ENCODE results near the gene CYB561D2.

DNA sequence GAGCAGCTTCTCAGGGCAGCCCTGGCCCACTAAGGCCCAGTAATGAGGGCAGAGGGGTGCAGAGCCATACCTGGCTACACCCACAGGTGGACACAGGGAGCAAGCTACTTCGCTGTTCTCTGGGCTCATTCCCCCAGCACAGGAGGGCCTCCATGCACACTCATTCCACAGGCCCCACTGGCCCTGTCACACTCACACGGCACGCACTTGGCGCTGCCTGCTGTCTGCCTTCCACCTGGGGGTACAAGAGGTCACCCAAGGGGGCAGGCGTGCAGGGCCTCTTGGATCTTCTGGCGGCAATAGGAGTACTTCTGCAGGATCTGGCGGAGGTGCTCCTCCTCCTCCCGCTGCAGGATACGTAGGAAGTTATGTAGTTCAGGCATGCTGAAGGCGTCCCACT, 20.3 kb upstream of the CYB561D2 start:
- TF ChIP-seq, protein P1, sequence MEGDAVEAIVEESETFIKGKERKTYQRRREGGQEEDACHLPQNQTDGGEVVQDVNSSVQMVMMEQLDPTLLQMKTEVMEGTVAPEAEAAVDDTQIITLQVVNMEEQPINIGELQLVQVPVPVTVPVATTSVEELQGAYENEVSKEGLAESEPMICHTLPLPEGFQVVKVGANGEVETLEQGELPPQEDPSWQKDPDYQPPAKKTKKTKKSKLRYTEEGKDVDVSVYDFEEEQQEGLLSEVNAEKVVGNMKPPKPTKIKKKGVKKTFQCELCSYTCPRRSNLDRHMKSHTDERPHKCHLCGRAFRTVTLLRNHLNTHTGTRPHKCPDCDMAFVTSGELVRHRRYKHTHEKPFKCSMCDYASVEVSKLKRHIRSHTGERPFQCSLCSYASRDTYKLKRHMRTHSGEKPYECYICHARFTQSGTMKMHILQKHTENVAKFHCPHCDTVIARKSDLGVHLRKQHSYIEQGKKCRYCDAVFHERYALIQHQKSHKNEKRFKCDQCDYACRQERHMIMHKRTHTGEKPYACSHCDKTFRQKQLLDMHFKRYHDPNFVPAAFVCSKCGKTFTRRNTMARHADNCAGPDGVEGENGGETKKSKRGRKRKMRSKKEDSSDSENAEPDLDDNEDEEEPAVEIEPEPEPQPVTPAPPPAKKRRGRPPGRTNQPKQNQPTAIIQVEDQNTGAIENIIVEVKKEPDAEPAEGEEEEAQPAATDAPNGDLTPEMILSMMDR (IDR thresholded peaks at IDR 0.05): no peak
- no peak for TF ChIP-seq POLR2A (IDR thresholded peaks at IDR 0.05)
